Measurements from ENCODE around the gene FOXK1.

GRCh38 chr7:4801839-4802231, 119.7 kb downstream of the FOXK1 start:
- TF ChIP-seq, protein P1, sequence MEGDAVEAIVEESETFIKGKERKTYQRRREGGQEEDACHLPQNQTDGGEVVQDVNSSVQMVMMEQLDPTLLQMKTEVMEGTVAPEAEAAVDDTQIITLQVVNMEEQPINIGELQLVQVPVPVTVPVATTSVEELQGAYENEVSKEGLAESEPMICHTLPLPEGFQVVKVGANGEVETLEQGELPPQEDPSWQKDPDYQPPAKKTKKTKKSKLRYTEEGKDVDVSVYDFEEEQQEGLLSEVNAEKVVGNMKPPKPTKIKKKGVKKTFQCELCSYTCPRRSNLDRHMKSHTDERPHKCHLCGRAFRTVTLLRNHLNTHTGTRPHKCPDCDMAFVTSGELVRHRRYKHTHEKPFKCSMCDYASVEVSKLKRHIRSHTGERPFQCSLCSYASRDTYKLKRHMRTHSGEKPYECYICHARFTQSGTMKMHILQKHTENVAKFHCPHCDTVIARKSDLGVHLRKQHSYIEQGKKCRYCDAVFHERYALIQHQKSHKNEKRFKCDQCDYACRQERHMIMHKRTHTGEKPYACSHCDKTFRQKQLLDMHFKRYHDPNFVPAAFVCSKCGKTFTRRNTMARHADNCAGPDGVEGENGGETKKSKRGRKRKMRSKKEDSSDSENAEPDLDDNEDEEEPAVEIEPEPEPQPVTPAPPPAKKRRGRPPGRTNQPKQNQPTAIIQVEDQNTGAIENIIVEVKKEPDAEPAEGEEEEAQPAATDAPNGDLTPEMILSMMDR (IDR thresholded peaks at IDR 0.05; ENCODE audit: insufficient read depth, low read depth, low read length), result no peak
- TF ChIP-seq EZH2 (IDR thresholded peaks at IDR 0.05; ENCODE audit: insufficient read depth, low read length), result no peak
